Transverse colon (tissue), 4 donors: ENCODE data around the gene PTPRN2. TPM values are rescaled to one million over a fixed set of nuclear protein-coding genes. Genes with fewer than 3 reads are reported as not detected.

Experiments used
- DNase-seq: peaks from one replicate; pipeline ENCODE4 v3.0.0-alpha.2; 2019
- H3K27ac ChIP-seq, 4 donors: fragments of 200-600 bp; sonication (generic); 2 replicates each; pipeline ENCODE4 v1.5.1; 2016 to 2018; ENCODE audit warnings: inconsistent platforms in 4 of 4
- H3K27me3 ChIP-seq: fragments of 200-600 bp; sonication (generic); 2 replicates; pipeline ENCODE4 v1.5.1; 2017; ENCODE audit warnings: inconsistent platforms
- H3K36me3 ChIP-seq, 4 donors: fragments of 200-600 bp; sonication (generic); 2 replicates each; pipeline ENCODE4 v1.5.1; 2017 to 2019; ENCODE audit warnings: inconsistent platforms in 4 of 4
- H3K4me1 ChIP-seq, 4 donors: fragments of 200-600 bp; sonication (generic); 2 replicates each; pipeline ENCODE4 v1.5.1; 2017 to 2020; ENCODE audit warnings: inconsistent platforms in 4 of 4
- H3K4me3 ChIP-seq, 4 donors: fragments of 200-600 bp; sonication (generic); 1 replicate in 1 of 4; 2 replicates in 3 of 4; pipeline versions ENCODE4 v1.5.1 to v1.6.1; 2017 to 2019; ENCODE audit warnings: inconsistent platforms in 4 of 4
- H3K9me3 ChIP-seq, 2 donors: fragments of 200-600 bp; sonication (generic); 2 replicates each; pipeline ENCODE4 v1.5.1; 2017 to 2019; ENCODE audit warnings: inconsistent platforms in 2 of 2
- EP300 ChIP-seq: sonication (generic); formaldehyde crosslinking; IDR thresholded peaks from one replicate; pipeline ENCODE4 v1.6.1; 2017; ENCODE audit warnings: antibody characterized with exemption, low read depth
- POLR2A ChIP-seq: fragments of 450-650 bp; IDR thresholded peaks from one replicate; pipeline ENCODE4 v1.6.1; 2016; ENCODE audit warnings: antibody characterized with exemption, mild to moderate bottlenecking, moderate library complexity
- POLR2AphosphoS5 ChIP-seq, 3 donors: sonication (generic); formaldehyde crosslinking; IDR thresholded peaks; one replicate each; pipeline ENCODE4 v1.6.1; 2016; ENCODE audit warnings: antibody characterized with exemption in 3 of 3
- WGBS, 2 donors: methylation state at CpG; one replicate each; pipeline ENCODE4 v1.1.5; 2018; ENCODE audit warnings: low coverage in 1 of 2; 5-methylcytosine and 5-hydroxymethylcytosine counted together
- in situ Hi-C, 4 donors: fragments of 200-750 bp; cut with MboI; loops; one replicate each; pipeline versions ENCODE4 v1.15.0 to v1.15.1; 2017; ENCODE audit warnings: low sequenced_read_pairs in 3 of 4, low pct_ligation_motif_present in 1 of 4, low pct_unique_long_range_greater_than_20kb in 1 of 4
- intact Hi-C: fragments of 100-400 bp; cut with DNase I; formaldehyde crosslinking; loops from one replicate; pipeline ENCODE4 v1.15.1; 2023; ENCODE audit warnings: low total_unique reads
- total RNA-seq, 4 donors: library from RNA; depleted of rRNA; stranded (reverse); fragments of >200 nt; gene quantifications; one replicate each; pipeline ENCODE4 v1.1.0, GENCODE V29; 2016
- TF ChIP-seq, protein P1 (sequence below), 5 experiments: fragments of 200-600 bp in 3 of 5; fragments of 450-650 bp in 2 of 5; sonication (generic) in 3 of 5; IDR thresholded peaks; 1 replicate in 2 of 5; 2 replicates in 3 of 5; pipeline ENCODE4 v1.5.1; 2016 to 2017; ENCODE audit warnings: antibody characterized with exemption in 5 of 5, inconsistent platforms in 3 of 5, mild to moderate bottlenecking in 2 of 5, moderate library complexity in 1 of 5

PTPRN2 gene
- total RNA-seq, 4 donors from 2014 or later, result 15.4 to 31.1 (median 21.8) TPM

DNA sequence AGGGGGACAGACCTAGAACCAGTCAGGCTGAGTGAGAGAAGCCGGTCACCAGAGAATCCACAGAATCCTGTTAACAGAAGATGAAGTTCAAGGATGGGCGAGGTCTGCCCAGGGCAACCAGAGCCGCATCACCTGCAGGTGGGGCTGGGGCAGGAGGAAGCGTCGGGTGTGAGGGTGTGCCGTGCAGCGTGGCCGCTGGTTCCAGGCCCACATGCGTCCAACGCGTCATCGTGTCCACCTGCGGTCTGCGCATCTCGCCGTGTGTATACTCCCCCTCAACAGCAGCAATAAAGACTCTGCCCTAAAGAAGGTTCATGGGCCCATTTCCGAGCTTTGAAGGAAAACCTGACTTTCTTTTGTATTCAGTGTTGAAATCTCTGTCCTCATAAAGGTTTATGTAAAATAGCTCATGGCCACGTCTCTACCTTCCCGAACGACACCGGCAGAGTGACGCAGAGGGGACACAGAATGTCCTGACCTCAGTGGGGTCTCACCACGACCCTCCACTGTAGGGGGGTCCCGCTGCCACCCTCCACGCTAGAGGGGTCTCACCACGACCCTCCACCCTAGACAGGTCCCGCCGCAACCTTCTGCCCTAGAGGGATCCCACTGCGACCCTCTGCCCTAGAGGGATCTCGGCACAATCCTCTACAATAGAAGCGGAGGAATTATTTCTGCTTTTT, 446.9 kb downstream of the PTPRN2 start:
- intact Hi-C loops (no loop called here), in situ Hi-C loops (no loop called here)
- H3K4me3 ChIP-seq, result no peak overlapping the region
- no peaks in the 10 kb centered on the region for H3K36me3 ChIP-seq
- no peaks in the 10 kb centered on the region for H3K27me3 ChIP-seq
- no peaks in the 10 kb centered on the region for H3K4me1 ChIP-seq
- no peak for TF ChIP-seq POLR2A
- no peak for TF ChIP-seq POLR2AphosphoS5 (IDR thresholded peaks at IDR 0.05)
- no peak for TF ChIP-seq EP300
- TF ChIP-seq, protein P1, sequence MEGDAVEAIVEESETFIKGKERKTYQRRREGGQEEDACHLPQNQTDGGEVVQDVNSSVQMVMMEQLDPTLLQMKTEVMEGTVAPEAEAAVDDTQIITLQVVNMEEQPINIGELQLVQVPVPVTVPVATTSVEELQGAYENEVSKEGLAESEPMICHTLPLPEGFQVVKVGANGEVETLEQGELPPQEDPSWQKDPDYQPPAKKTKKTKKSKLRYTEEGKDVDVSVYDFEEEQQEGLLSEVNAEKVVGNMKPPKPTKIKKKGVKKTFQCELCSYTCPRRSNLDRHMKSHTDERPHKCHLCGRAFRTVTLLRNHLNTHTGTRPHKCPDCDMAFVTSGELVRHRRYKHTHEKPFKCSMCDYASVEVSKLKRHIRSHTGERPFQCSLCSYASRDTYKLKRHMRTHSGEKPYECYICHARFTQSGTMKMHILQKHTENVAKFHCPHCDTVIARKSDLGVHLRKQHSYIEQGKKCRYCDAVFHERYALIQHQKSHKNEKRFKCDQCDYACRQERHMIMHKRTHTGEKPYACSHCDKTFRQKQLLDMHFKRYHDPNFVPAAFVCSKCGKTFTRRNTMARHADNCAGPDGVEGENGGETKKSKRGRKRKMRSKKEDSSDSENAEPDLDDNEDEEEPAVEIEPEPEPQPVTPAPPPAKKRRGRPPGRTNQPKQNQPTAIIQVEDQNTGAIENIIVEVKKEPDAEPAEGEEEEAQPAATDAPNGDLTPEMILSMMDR (IDR thresholded peaks at IDR 0.05), result no peak
- no peaks in the 10 kb centered on the region for H3K9me3 ChIP-seq
- no peak overlapping the region for H3K27ac ChIP-seq
- DNase-seq, result no peak
- 76 to 91% methylated on average over 9 to 31 of the region's 31 CpGs for WGBS, 2 donors

DNA sequence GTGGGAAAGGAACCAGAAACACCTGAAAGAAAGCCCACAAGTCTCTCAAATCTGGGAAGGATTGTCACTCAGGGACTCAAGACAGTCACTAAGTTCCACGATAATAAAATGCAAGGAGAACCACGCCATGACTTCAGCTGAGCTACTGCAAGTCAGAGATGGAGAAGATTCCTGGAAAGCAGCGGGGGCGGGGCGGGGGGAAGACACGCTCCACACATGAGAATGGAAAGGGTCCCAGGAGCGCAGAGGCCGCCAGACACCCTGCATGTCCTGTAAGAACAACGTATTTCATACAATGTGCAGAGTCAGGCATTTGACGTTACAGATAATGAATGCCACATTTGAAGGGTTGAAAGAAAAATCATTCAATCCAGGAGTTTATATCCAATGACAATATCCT, 448.1 kb downstream of the PTPRN2 start:
- DNase-seq, result no peak
- H3K27me3 ChIP-seq, result no peaks in the 10 kb centered on the region
- no peak for TF ChIP-seq POLR2AphosphoS5 (IDR thresholded peaks at IDR 0.05)
- TF ChIP-seq EP300, result no peak
- TF ChIP-seq POLR2A, result no peak
- TF ChIP-seq, protein P1 (IDR thresholded peaks at IDR 0.05), result no peak
- in situ Hi-C loops (no loop called here), intact Hi-C loops (no loop called here)
- H3K36me3 ChIP-seq, result no peaks in the 10 kb centered on the region
- 82 to 91% methylated on average over 9 to 10 of the region's 10 CpGs for WGBS, 2 donors
- H3K27ac ChIP-seq, result no peak overlapping the region
- no peaks in the 10 kb centered on the region for H3K9me3 ChIP-seq
- no peak overlapping the region for H3K4me3 ChIP-seq
- no peaks in the 10 kb centered on the region for H3K4me1 ChIP-seq

DNA sequence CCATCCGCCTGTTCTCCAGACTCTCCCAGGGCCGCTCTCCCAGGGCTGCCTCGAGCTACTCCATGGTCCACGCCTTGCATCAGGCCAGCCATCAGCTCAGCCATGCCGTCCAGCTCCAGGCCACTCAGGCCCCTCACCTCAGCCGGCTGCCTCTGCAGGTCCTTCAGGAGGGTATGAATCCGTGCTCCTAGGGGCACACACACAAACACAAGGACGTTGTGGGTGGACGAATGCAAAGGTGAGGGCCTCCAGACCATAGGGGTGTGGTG, 449.4 kb downstream of the PTPRN2 start:
- Histone ChIP-seq H3K9me3 (no peaks in the 10 kb centered on the region), H3K36me3 (no peaks in the 10 kb centered on the region), H3K4me1 (no peaks in the 10 kb centered on the region), H3K4me3 (no peak overlapping the region), H3K27me3 (no peaks in the 10 kb centered on the region), H3K27ac (no peak overlapping the region)
- intact Hi-C loops (no loop called here), in situ Hi-C loops (no loop called here)
- TF ChIP-seq POLR2AphosphoS5 (IDR thresholded peaks at IDR 0.05) (no peak), EP300 (no peak), POLR2A (no peak)
- TF ChIP-seq, protein P1 (IDR thresholded peaks at IDR 0.05), result no peak
- DNase-seq, result no peak
- WGBS, 2 donors, result 83% methylated on average over 9 of the region's 9 CpGs; no CpG with 5 or more reads in 1 of the 2 donors

DNA sequence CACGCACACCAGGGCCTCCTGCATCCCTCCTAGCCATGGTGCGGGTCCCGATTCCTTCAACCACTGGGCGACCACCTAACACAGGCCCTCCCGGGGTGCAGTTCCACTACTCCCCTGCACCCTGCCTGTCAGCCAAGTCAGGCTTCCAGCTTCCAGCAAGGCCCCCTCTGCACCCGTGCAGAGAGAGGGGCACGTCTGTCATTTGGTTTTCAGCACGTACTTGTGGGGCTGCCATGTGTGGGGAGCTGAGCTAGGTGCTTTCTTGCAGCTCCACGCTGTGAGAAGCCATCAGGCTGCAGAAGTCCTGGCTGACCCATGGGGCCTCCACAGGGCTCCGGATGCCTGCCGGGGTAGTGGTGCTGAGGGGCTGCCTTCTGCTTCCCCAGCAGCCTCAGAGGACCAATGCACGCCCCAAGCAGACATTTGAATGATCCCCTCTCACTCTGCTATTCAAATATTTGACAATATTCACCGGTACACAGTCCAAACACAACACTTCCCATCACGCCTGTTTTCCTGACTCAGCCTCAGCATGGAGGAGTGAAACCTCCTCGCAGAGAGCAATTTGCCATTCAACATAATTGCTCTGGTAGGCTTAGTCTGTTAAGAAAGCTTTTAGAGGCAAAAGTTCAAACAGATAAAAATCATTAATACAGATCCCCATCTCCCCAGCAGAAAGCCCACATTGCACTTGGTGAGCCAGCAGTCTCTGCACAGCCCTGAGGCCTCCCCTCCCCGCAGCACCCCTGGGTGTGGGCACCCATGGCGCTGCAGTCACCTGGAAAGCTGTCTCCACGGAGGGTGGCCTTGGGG, 449.9 kb downstream of the PTPRN2 start:
- H3K27ac ChIP-seq, result no peak overlapping the region
- no peaks in the 10 kb centered on the region for H3K36me3 ChIP-seq
- intact Hi-C loops, result no loop called here
- no peaks in the 10 kb centered on the region for H3K4me1 ChIP-seq
- in situ Hi-C loops, result no loop called here
- H3K9me3 ChIP-seq, result no peaks in the 10 kb centered on the region
- H3K27me3 ChIP-seq, result no peaks in the 10 kb centered on the region
- no peak for DNase-seq
- 77 to 80% methylated on average over 4 to 18 of the region's 18 CpGs for WGBS, 2 donors
- H3K4me3 ChIP-seq, result no peak overlapping the region
- TF ChIP-seq POLR2AphosphoS5 (IDR thresholded peaks at IDR 0.05) (no peak), POLR2A (no peak)
